HEK293 (cell line): Measurements from ENCODE around the gene ADAMTS2.

Experiments used
- CTCF ChIA-PET: fragments of 350-600 bp; formaldehyde crosslinking; extraction: SDS; loops from one replicate; lab custom pipeline; 2021; ENCODE audit warnings: antibody characterized with exemption; lab: Yijun Ruan, JAX
- POLR2A ChIA-PET: fragments of 300-600 bp; formaldehyde crosslinking; extraction: SDS; loops from one replicate; lab custom pipeline; 2020; ENCODE audit warnings: antibody characterized with exemption, inconsistent platforms; lab: Yijun Ruan, JAX
- H3K27ac ChIP-seq: fragments of 200-500 bp; sonication (Bioruptor generic); 2 replicates; pipeline ENCODE4 v1.5.1; 2014; ENCODE audit warnings: low read depth, low read length, control low read depth, inconsistent platforms; ENCODE audit errors: extremely low read depth
- H3K36me3 ChIP-seq, 2 experiments: fragments of 200-500 bp in 1 of 2; sonication (Bioruptor generic) in 1 of 2; 1 replicate in 1 of 2; 2 replicates in 1 of 2; pipeline ENCODE4 v1.5.1; 2014 to 2017; ENCODE audit warnings: inconsistent platforms in 2 of 2, low read length in 2 of 2; ENCODE audit not compliant: control insufficient read depth in 2 of 2, insufficient read depth in 1 of 2
- H3K4me1 ChIP-seq: fragments of 200-500 bp; sonication (Bioruptor generic); 2 replicates; pipeline ENCODE4 v1.5.1; 2014; ENCODE audit warnings: mild to moderate bottlenecking, low read length, inconsistent platforms; ENCODE audit not compliant: control insufficient read depth, insufficient read depth
- H3K4me3 ChIP-seq: 2 replicates; pipeline ENCODE4 v1.5.1; 2011; ENCODE audit warnings: low read depth, mild to moderate bottlenecking, control low read depth, low read length, moderate library complexity
- H3K9me3 ChIP-seq: fragments of 200-500 bp; sonication (Bioruptor generic); 2 replicates; pipeline ENCODE4 v1.5.1; 2014; ENCODE audit warnings: low read depth, low read length, inconsistent platforms; ENCODE audit not compliant: control insufficient read depth, insufficient read depth
- GLIS1 ChIP-seq: fragments of 450-650 bp; formaldehyde crosslinking; IDR thresholded peaks from 2 replicates; pipeline ENCODE4 v1.5.1; 2016; ENCODE audit warnings: missing biosample characterization, missing genetic modification characterization
- INSM2 ChIP-seq: fragments of 450-650 bp; formaldehyde crosslinking; IDR thresholded peaks from 2 replicates; pipeline ENCODE4 v1.5.1; 2016; ENCODE audit warnings: missing biosample characterization, missing genetic modification characterization
- KLF1 ChIP-seq: fragments of 450-650 bp; formaldehyde crosslinking; IDR thresholded peaks from 2 replicates; pipeline ENCODE4 v1.5.1; 2016; ENCODE audit warnings: missing biosample characterization, missing genetic modification characterization
- OVOL3 ChIP-seq: fragments of 450-650 bp; formaldehyde crosslinking; IDR thresholded peaks from 2 replicates; pipeline ENCODE4 v1.5.1; 2016; ENCODE audit warnings: missing biosample characterization, missing genetic modification characterization
- REPIN1 ChIP-seq: fragments of 450-650 bp; formaldehyde crosslinking; IDR thresholded peaks from 2 replicates; pipeline ENCODE4 v1.5.1; 2017; ENCODE audit warnings: missing biosample characterization, missing genetic modification characterization, low read depth
- ZFP69B ChIP-seq: fragments of 450-650 bp; formaldehyde crosslinking; IDR thresholded peaks from 2 replicates; pipeline ENCODE4 v1.5.1; 2016; ENCODE audit warnings: missing biosample characterization, missing genetic modification characterization
- ZIC2 ChIP-seq: fragments of 450-650 bp; formaldehyde crosslinking; IDR thresholded peaks from 2 replicates; pipeline ENCODE4 v1.5.1; 2016; ENCODE audit warnings: missing biosample characterization, missing genetic modification characterization
- ZNF121 ChIP-seq: fragments of 450-650 bp; formaldehyde crosslinking; IDR thresholded peaks from 2 replicates; pipeline ENCODE4 v1.5.1; 2016; ENCODE audit warnings: missing biosample characterization, missing genetic modification characterization
- ZNF274 ChIP-seq, 2 experiments: fragments of 200-500 bp in 1 of 2; fragments of 450-650 bp in 1 of 2; sonication (Bioruptor generic) in 1 of 2; formaldehyde crosslinking in 1 of 2; IDR thresholded peaks; 2 replicates each; pipeline versions ENCODE4 v1.5.1 to v1.6.1; 2014 to 2016; ENCODE audit warnings: borderline replicate concordance in 1 of 2, inconsistent platforms in 1 of 2, low read length in 1 of 2, missing biosample characterization in 1 of 2, missing genetic modification characterization in 1 of 2
- ZNF449 ChIP-seq: fragments of 450-650 bp; formaldehyde crosslinking; IDR thresholded peaks from 2 replicates; pipeline ENCODE4 v1.5.1; 2017; ENCODE audit warnings: missing biosample characterization, mild to moderate bottlenecking, missing genetic modification characterization, moderate library complexity
- ZNF521 ChIP-seq: fragments of 450-650 bp; formaldehyde crosslinking; IDR thresholded peaks from 2 replicates; pipeline ENCODE4 v1.5.1; 2017; ENCODE audit warnings: missing biosample characterization, mild to moderate bottlenecking, missing genetic modification characterization
- ZNF692 ChIP-seq: fragments of 450-650 bp; formaldehyde crosslinking; IDR thresholded peaks from 2 replicates; pipeline ENCODE4 v1.5.1; 2016; ENCODE audit warnings: missing biosample characterization, missing genetic modification characterization
- ZSCAN18 ChIP-seq: fragments of 450-650 bp; formaldehyde crosslinking; IDR thresholded peaks from 2 replicates; pipeline ENCODE4 v1.5.1; 2016; ENCODE audit warnings: missing biosample characterization, missing genetic modification characterization

ADAMTS2 gene

GRCh38 chr5:179165421-179166170 is 179.7 kb downstream of the ADAMTS2 start:
- CTCF ChIA-PET: interaction anchor here (0.5 to 3.5 kb wide), 4 partner anchors 329 to 394 kb away, joined by 3 to 27 read pairs (median 8); no protein-coding TSS in a partner anchor
- no peak for TF ChIP-seq ZNF692 (tag by site-specific recombination)
- TF ChIP-seq ZNF521 (tag by site-specific recombination): no peak
- no peak for TF ChIP-seq ZFP69B (tag by site-specific recombination)
- TF ChIP-seq ZNF121 (tag by site-specific recombination): no peak
- no peak for TF ChIP-seq KLF1 (tag by site-specific recombination)
- TF ChIP-seq OVOL3 (tag by site-specific recombination): no peak
- TF ChIP-seq ZNF274 (IDR thresholded peaks at IDR 0.05; ENCODE audit: low read length): no peak
- no peak for TF ChIP-seq ZNF274 (tag by site-specific recombination; IDR thresholded peaks at IDR 0.05; ENCODE audit: borderline replicate concordance)
- TF ChIP-seq ZSCAN18 (tag by site-specific recombination): no peak
- TF ChIP-seq REPIN1 (tag by site-specific recombination): no peak
- no peak for TF ChIP-seq ZNF449
- Histone ChIP-seq H3K27ac (no peak overlapping the region), H3K9me3 (no peaks in the 10 kb centered on the region), H3K4me1 (no peaks in the 10 kb centered on the region), H3K36me3 (no peaks in the 10 kb centered on the region), H3K4me3 (no peak overlapping the region)
- POLR2A ChIA-PET: no interaction called here

GRCh38 chr5:179164331-179165311 is 180.6 kb downstream of the ADAMTS2 start:
- H3K36me3 ChIP-seq: no peaks in the 10 kb centered on the region
- H3K4me3 ChIP-seq: no peak overlapping the region
- no peak overlapping the region for H3K27ac ChIP-seq
- ChIA-PET POLR2A (no interaction called here), CTCF (interaction anchor here (0.5 to 0.8 kb wide), 4 partner anchors 329 to 395 kb away, joined by 3 to 4 read pairs (median 3); no protein-coding TSS in a partner anchor)
- no peak for TF ChIP-seq INSM2 (tag by site-specific recombination)
- TF ChIP-seq GLIS1: 0 out of 2 replicates have a peak, but pooled peaks have one; percentile 19
- TF ChIP-seq ZIC2 (tag by site-specific recombination): 0 out of 2 replicates have a peak, but pooled peaks have one; percentile 17
- no peaks in the 10 kb centered on the region for H3K9me3 ChIP-seq
- no peaks in the 10 kb centered on the region for H3K4me1 ChIP-seq
